PC-9 (cell line): ENCODE results near the gene SHH.

Source experiments
- EZH2 ChIP-seq: fragments of 200-600 bp; sonication (generic); IDR thresholded peaks from 2 replicates; pipeline ENCODE4 v1.8.0; 2017; ENCODE audit warnings: antibody characterized with exemption, low read depth
- TF ChIP-seq, protein P1 (sequence below): fragments of 200-600 bp; sonication (generic); conservative IDR thresholded peaks from 2 replicates; pipeline ENCODE4 v1.6.1; 2017; ENCODE audit warnings: mixed run types, antibody characterized with exemption, mild to moderate bottlenecking, moderate library complexity

DNA sequence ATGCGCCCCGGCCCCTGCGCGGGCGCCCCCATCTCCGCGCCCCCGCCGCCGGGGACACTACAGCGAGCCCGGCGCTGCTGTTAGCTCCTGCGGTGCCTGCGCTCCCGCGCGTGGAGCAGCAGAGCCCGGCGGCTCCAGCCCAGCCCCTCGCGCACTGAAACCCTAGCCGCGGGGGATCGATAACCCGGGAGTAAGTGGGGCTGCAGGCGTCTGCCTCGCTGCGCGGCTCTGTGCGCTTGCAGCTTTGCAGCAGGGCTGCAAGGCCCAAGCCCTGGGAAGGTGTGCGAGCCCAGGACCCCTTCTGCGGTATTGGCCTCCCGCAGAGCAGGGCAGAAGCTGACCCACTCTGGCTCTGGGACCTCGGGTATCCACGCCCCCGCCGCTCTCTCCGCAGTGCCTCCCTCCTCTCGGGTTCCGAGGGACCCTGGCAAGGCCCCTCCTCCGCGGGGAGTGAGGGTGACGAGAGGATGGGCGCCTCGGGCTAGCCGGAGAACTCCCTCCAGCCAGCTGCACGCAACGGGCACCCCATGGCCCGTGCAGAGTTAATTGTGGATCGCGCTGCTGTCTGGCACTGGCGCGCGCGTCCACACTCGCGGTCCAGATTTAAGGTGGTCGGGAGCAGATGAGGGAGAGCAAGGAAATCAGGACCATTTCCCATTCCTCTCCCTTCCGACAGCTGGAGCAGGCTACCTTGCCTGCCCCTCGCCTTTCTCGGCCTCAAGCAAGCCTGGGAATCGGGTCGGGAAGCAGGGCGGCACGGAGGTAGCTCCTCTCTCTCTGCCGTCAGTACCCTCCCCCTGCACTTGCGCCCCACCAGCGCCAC is 2.1 kb downstream of the SHH start:
- no peak for TF ChIP-seq EZH2
- TF ChIP-seq, protein P1, sequence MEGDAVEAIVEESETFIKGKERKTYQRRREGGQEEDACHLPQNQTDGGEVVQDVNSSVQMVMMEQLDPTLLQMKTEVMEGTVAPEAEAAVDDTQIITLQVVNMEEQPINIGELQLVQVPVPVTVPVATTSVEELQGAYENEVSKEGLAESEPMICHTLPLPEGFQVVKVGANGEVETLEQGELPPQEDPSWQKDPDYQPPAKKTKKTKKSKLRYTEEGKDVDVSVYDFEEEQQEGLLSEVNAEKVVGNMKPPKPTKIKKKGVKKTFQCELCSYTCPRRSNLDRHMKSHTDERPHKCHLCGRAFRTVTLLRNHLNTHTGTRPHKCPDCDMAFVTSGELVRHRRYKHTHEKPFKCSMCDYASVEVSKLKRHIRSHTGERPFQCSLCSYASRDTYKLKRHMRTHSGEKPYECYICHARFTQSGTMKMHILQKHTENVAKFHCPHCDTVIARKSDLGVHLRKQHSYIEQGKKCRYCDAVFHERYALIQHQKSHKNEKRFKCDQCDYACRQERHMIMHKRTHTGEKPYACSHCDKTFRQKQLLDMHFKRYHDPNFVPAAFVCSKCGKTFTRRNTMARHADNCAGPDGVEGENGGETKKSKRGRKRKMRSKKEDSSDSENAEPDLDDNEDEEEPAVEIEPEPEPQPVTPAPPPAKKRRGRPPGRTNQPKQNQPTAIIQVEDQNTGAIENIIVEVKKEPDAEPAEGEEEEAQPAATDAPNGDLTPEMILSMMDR, result no peak
